HUES6 (cell line): ENCODE results near the gene GLIS1.
"Not testable (repeated sequence)": the region's sequence is repeated elsewhere in the genome, so short reads cannot be mapped to it uniquely, and the experiment has no call there.

ENCODE experiments used
- H3K27ac ChIP-seq: 2 replicates; pipeline ENCODE4 v1.7.0; 2013; ENCODE audit warnings: low read depth, mild to moderate bottlenecking, low read length, inconsistent platforms
- H3K27me3 ChIP-seq: 2 replicates; pipeline ENCODE4 v1.6.1; 2013; ENCODE audit warnings: low read length; ENCODE audit not compliant: control insufficient read depth, insufficient read depth
- H3K36me3 ChIP-seq: 2 replicates; pipeline ENCODE4 v1.6.1; 2013; ENCODE audit warnings: low read length; ENCODE audit not compliant: control insufficient read depth, insufficient read depth
- H3K4me1 ChIP-seq: 2 replicates; pipeline ENCODE4 v1.6.1; 2013; ENCODE audit warnings: low read length; ENCODE audit not compliant: control insufficient read depth, insufficient read depth
- H3K4me3 ChIP-seq: 2 replicates; pipeline ENCODE4 v1.5.1; 2013; ENCODE audit warnings: low read depth, low read length
- H3K9ac ChIP-seq: one replicate; pipeline ENCODE4 v1.6.1; 2013; ENCODE audit warnings: mild to moderate bottlenecking, low read length
- H3K9me3 ChIP-seq: 2 replicates; pipeline ENCODE4 v1.6.1; 2013; ENCODE audit warnings: low read depth, low read length; ENCODE audit not compliant: control insufficient read depth, insufficient read depth

The GLIS1 gene

DNA sequence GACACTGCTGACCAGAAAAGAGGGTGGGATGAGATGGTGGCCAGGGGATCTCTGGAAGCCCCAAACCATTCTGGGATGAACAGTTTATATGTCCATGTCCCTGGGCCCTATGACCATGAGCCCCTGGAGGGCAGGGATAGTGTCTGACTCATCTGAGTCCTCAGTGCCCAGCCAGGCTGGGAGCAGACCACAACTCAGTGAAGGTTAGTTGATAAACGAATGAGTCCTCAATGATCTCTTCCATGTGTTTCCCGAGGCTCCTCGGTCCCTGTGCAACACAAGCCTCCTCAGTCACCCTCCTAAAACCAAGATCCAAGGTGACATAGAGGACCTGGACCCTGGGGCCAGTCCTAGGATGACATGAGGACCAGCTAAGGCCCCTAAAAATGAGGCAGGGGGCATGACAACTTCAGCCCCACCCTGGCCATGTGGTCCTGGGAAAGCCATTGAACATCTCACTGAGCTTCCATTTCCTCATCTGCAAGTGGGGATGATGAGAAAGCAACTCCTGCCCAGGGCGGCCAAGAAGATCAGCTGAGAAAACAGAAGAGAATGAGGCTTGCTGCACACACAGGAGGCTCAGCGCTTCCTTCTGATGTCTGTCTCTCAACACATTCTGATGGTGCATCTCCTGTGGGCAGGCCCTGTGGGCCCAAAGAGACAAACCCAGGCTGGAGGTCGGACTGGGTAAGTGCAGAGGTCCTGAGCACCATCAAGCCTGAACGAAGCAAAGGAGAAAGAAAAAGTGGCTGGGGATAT is 86.3 kb downstream of the GLIS1 start:
- no peak overlapping the region for H3K4me3 ChIP-seq
- H3K36me3 ChIP-seq, result no peaks in the 10 kb centered on the region
- no peaks in the 10 kb centered on the region; the same call in 1 of the 2 replicates for H3K4me1 ChIP-seq
- 0 out of 2 replicates have a peak, but pooled peaks cover 3% of the 10 kb centered on the region for H3K27me3 ChIP-seq
- H3K9me3 ChIP-seq, result no peaks in the 10 kb centered on the region
- no peak overlapping the region for H3K9ac ChIP-seq
- H3K27ac ChIP-seq, result no peak overlapping the region

- no peaks in the 10 kb centered on the region for H3K9me3 ChIP-seq
- H3K4me1 ChIP-seq, result no peaks in the 10 kb centered on the region; the same call in 1 of the 2 replicates
- no peak overlapping the region for H3K27ac ChIP-seq
- H3K4me3 ChIP-seq, result no peak overlapping the region
- H3K27me3 ChIP-seq, result 0 out of 2 replicates have a peak, but pooled peaks cover 3% of the 10 kb centered on the region
- H3K36me3 ChIP-seq, result no peaks in the 10 kb centered on the region
- no peak overlapping the region for H3K9ac ChIP-seq
These were observed 87.6 kb downstream of the GLIS1 start for GRCh38 chr1:53651356-53651755.

- H3K9me3 ChIP-seq, result no peaks in the 10 kb centered on the region
- H3K27me3 ChIP-seq, result no peaks in the 10 kb centered on the region
- no peak overlapping the region for H3K4me3 ChIP-seq
- H3K36me3 ChIP-seq, result no peaks in the 10 kb centered on the region
- H3K9ac ChIP-seq, result no peak overlapping the region
- H3K4me1 ChIP-seq, result no peaks in the 10 kb centered on the region; the same call in 1 of the 2 replicates
- no peak overlapping the region for H3K27ac ChIP-seq
These were observed 90.4 kb downstream of the GLIS1 start for GRCh38 chr1:53648516-53648915.

DNA sequence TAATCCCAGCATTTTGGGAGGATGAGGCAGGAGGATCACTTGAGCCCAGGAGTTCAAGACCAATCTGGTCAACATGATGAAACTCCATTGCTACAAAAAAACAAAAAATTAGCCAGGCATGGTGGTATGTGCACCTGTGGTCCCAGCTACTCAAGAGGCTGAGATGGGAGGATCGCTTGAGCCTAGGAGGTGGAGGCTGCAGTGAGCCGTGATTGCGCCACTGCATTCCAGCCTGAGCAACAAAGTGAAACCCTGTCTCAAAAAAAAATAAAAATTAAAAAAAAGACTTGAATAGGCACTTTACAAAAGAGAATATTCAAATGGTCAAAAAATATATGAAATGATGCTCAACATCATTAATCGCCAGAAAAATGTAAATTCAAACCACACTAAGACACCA is 91.0 kb downstream of the GLIS1 start:
- not testable (repeated sequence) for H3K9ac ChIP-seq, H3K27me3 ChIP-seq, H3K4me1 ChIP-seq, H3K27ac ChIP-seq, H3K36me3 ChIP-seq, H3K4me3 ChIP-seq, H3K9me3 ChIP-seq

GRCh38 chr1:53646732-53647131 is 92.2 kb downstream of the GLIS1 start:
- Histone ChIP-seq H3K27ac (no peak overlapping the region), H3K4me3 (no peak overlapping the region), H3K36me3 (no peaks in the 10 kb centered on the region), H3K9me3 (no peaks in the 10 kb centered on the region), H3K27me3 (no peaks in the 10 kb centered on the region), H3K4me1 (peaks cover 3% of the 10 kb centered on the region; the same call in 1 of the 2 replicates), H3K9ac (no peak overlapping the region)

GRCh38 chr1:53645690-53646078 is 93.3 kb downstream of the GLIS1 start:
- H3K27ac ChIP-seq, result no peak overlapping the region
- no peak overlapping the region for H3K4me3 ChIP-seq
- peaks cover 3% of the 10 kb centered on the region; the same call in 1 of the 2 replicates for H3K4me1 ChIP-seq
- no peaks in the 10 kb centered on the region for H3K36me3 ChIP-seq
- no peaks in the 10 kb centered on the region for H3K27me3 ChIP-seq
- no peaks in the 10 kb centered on the region for H3K9me3 ChIP-seq
- no peak overlapping the region for H3K9ac ChIP-seq

- Histone ChIP-seq H3K27ac (no peak overlapping the region), H3K27me3 (no peaks in the 10 kb centered on the region)
These were observed 93.9 kb downstream of the GLIS1 start for GRCh38 chr1:53644909-53645689.

GRCh38 chr1:53644496-53644895 is 94.5 kb downstream of the GLIS1 start:
- Histone ChIP-seq H3K27me3 (no peaks in the 10 kb centered on the region), H3K9ac (no peak overlapping the region), H3K4me1 (peaks cover 3% of the 10 kb centered on the region; the same call in 1 of the 2 replicates), H3K27ac (no peak overlapping the region), H3K4me3 (no peak overlapping the region), H3K9me3 (no peaks in the 10 kb centered on the region), H3K36me3 (no peaks in the 10 kb centered on the region)

More at GRCh38 chr1:53644909-53645689, 93.9 kb downstream of the GLIS1 start:
- peaks cover 3% of the 10 kb centered on the region; the same call in 1 of the 2 replicates for H3K4me1 ChIP-seq
- H3K9ac ChIP-seq, result no peak overlapping the region
- H3K4me3 ChIP-seq, result no peak overlapping the region
- H3K9me3 ChIP-seq, result no peaks in the 10 kb centered on the region
- H3K36me3 ChIP-seq, result no peaks in the 10 kb centered on the region

GRCh38 chr1:53643881-53644390 is 95.0 kb downstream of the GLIS1 start:
- no peak overlapping the region for H3K9ac ChIP-seq
- no peak overlapping the region for H3K4me3 ChIP-seq
- H3K9me3 ChIP-seq, result no peaks in the 10 kb centered on the region
- H3K27ac ChIP-seq, result no peak overlapping the region
- no peaks in the 10 kb centered on the region for H3K27me3 ChIP-seq
- H3K36me3 ChIP-seq, result no peaks in the 10 kb centered on the region
- peaks cover 3% of the 10 kb centered on the region; the same call in 1 of the 2 replicates for H3K4me1 ChIP-seq

DNA sequence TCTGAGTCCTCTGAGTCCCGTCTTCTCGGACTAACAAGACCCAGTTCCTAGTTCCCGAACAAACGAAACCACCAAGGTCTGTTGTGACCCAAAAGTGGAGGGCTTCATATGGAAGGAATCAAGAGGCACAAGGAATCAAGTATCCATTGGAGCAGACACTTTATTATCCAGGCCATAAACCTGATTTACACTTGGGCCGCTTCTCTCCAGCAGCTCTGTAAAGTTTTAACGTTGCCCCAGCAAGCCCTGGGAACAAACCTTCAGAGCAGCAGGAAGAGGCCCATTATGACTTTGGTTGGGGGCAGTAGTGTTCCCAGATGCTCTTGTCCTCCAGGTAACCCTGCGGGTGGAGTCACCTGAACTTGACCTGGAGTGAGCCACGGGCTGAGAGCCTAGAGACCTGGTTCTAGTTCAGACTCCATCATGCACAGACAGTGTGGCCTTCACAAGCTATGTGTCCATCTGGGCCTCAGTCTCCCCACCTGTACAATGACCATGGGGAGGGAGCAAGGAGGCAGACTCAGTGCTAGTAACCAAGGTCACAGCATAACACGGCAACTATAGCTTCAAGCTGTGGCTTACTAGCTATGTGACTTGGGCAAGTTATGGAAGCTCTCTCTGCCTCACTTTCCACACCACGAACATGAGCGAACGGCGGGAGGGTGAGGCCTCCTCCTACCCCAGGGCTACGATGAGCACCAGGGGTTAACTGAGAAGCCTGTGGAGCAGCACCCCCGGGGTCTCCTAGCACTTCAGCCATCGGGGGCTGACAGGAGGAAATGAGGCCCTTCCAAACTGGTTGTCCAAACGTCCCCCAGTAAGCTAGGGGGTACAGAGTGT is 95.7 kb downstream of the GLIS1 start:
- Histone ChIP-seq H3K9ac (no peak overlapping the region), H3K36me3 (no peaks in the 10 kb centered on the region), H3K27ac (no peak overlapping the region), H3K4me1 (peaks cover 3% of the 10 kb centered on the region; the same call in 1 of the 2 replicates), H3K4me3 (no peak overlapping the region), H3K27me3 (no peaks in the 10 kb centered on the region), H3K9me3 (no peaks in the 10 kb centered on the region)
